VCaP (cell line): ENCODE measurements around the gene PIP4K2B.

Experiments used
- H3K27ac ChIP-seq: fragments of 450-650 bp; 2 replicates; pipeline ENCODE4 v1.5.1; 2017
- TF ChIP-seq, protein P1 (sequence below): fragments of 450-650 bp; conservative IDR thresholded peaks from 2 replicates; pipeline ENCODE4 v1.5.1; 2017; ENCODE audit warnings: mild to moderate bottlenecking, moderate library complexity

PIP4K2B gene

DNA sequence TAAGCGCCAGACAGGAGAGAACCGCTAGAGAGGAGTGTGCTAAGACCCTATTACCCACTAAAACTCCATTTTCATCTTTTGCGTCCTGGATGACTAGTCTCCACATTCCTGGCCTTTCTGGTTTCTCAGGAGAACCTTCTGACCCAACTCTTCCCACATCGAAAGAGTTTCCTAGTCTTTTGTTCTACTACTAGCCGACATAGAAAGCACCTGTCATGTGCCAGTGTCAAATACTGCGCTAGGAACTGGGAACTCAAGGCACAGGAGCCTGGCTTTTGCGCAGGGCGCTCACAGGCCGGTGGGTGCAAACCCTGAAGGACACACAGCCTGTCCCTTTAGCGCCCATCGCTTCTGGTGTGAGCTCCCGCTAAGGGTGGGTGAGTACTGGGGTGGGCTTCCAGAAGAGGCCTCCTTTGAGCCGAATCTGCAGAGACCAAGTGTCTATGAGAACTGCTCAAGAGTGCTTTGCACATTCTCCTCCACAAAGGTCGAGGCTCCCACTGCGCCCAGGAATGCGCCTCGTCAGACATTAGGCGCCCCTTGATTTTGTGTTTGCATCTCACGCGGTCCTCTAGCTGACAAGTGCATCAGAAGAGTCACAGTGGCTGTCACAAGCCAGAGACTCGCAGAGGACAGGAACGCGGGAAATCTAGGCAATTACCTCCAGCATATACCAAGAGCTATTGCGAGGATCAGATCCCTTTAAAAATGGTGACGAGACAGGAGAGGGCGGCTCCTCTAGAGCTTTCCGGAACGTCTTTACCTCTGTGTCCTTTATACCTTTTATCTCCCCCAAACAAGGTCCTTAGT, 48.8 kb downstream of the PIP4K2B start:
- TF ChIP-seq, protein P1, sequence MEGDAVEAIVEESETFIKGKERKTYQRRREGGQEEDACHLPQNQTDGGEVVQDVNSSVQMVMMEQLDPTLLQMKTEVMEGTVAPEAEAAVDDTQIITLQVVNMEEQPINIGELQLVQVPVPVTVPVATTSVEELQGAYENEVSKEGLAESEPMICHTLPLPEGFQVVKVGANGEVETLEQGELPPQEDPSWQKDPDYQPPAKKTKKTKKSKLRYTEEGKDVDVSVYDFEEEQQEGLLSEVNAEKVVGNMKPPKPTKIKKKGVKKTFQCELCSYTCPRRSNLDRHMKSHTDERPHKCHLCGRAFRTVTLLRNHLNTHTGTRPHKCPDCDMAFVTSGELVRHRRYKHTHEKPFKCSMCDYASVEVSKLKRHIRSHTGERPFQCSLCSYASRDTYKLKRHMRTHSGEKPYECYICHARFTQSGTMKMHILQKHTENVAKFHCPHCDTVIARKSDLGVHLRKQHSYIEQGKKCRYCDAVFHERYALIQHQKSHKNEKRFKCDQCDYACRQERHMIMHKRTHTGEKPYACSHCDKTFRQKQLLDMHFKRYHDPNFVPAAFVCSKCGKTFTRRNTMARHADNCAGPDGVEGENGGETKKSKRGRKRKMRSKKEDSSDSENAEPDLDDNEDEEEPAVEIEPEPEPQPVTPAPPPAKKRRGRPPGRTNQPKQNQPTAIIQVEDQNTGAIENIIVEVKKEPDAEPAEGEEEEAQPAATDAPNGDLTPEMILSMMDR = no peak
- peak overlapping the region; percentile 92 for H3K27ac ChIP-seq

DNA sequence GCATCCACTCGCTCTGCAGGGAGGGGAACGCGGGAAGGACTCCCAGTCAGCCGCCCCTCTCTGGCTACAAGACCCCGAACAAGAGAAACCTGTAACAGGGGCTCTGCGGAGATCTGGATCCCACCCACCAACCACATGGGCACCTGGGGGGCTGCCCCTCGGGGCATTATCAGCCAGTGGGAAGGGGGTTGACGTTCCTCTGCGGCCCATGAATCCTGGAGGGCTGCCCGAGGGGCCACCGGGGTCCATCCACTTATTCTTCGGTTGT, 49.4 kb downstream of the PIP4K2B start:
- peak overlapping the region; percentile 92 for H3K27ac ChIP-seq
- TF ChIP-seq, protein P1 = no peak

DNA sequence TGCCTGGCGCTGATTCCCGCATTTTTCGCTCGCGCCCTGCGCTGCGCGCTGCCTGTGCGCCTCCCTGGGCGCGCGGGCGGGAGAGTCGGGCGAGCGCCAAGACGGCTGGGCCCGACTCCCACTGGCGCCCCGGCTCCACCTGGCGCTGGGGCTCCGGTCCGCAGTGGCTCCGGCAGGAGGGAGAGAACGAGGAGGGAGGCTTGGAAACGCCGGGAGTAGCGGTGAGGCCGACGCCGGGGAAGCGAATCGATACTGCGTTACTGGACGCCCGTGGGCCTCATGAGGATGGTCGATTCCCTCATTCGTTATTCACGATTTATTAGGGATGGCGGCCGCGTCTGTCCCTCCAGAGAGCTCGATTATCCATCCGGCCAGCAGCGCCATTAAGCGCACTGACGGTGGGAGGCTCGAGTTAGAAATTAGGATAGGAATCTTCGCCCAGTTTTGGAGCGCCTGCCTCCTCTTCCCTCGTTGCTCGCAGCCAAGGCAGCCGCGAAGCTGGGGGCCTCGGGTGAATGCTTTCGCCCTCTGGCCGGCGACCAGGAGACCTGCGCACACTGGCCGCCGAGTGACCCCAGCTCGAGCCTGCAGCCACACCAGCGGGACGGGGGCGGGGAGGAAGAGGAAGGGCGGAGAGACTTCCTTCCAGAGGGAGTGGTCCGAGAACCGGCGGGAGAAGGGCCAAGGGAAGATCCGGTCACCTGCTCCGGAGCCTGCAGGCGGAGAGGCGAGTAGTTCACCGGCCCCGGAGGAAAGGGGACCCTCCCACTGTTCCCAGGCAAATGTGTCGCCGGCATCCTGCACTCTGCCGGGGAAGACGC, 49.9 kb downstream of the PIP4K2B start:
- H3K27ac ChIP-seq = peak overlapping the region; percentile 92

DNA sequence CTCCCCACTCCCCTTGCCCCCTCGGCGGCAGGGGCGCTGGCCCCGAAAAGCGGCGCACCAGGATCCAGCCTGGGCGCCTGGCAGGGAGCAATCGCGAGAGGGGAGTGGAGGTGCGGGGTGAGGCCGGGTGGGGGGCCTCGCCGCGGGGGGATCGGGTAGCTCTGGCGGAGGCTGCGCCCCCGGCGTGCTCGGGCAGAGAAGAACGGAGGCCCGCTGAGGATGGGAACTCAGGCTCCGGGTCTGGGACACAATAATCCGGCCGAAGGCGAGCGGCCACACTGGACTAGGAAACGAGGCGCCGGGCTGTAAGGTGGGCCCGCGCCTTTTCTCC, 50.5 kb downstream of the PIP4K2B start:
- TF ChIP-seq, protein P1 = no peak
- peak overlapping the region; percentile 92 for H3K27ac ChIP-seq

More for the DNA sequence above, 49.9 kb downstream of the PIP4K2B start:
- TF ChIP-seq, protein P1 = no peak

DNA sequence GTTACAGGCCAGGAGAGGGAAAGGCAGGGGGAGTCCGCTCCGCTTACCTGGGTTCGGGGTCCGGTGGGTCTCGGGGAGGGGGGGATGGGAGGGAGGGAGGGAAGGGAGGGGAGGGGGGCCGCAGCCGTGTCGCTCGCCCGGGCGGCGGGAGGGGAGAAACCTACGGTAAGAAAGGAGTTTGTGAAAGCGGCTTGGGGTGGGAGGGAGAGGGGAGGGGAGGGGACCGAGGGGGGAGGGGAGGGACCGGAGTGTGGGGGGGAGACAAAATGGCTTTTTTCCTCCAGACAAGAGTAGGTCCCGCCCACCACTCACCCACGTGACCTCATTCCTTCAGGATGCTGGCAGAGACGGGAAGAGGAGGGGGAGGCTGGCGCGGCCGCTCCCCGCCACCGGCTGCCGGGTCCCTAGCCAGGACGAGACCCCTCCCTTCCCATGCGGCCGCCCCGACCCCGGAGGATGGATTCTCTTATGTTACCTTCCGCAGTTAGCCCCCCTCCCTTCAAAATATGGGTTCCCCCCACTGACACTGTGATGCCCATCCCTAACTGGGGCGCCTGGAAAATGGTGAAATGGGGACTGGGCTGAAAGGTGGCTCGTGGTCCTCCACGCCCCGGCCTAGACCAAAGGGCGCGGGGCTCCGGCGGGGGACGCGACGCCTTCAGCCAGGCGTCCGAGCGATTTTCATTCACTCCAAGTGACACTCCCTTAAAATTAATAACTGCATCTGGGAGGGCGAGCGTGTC, 51.0 kb downstream of the PIP4K2B start, which contains the start of gene PCGF2:
TSS of gene PCGF2 (minus strand) at position 188 of the 743 bp plus-strand sequence. CDS start 7,934 bp downstream, outside the sequence.
- TF ChIP-seq, protein P1 = no peak
- H3K27ac ChIP-seq = peak within 1 kb of the TSS; percentile 92

DNA sequence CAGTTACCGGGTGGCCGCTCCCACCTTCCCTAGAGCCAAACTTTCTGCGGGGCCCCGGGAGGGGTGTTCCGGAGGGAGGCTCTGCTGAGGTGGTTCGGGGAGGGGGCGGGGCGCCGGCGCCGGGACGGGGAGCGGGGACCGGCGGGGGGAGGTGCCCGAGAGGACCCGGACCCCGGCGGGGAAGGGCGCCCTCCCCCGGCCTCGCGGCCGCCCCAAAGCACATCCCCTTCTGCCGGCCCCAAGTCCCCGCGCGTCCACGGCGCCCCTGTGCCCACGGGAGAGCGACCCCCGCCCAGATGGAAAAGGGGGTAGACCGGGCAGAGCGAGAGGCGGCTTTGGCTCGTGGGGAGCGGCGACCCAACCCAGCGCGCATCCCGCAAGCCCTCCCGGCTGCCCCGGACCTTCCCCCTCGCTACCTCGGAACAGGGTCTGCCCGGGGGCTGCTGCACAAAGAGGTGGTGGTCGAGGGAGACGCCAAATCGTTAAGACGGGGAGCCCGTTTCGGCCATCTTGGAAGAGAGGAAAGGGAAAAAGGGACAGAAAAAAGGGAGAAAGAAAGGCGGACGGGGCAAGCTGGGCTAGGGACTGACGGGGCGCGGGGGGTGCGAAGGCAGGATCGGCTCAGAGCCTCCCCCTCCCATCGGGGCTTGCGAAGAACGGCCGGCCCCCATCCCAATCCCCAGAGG, 51.8 kb downstream of the PIP4K2B start:
- H3K27ac ChIP-seq = peak overlapping the region; percentile 92
- TF ChIP-seq, protein P1 = no peak; the same call in 1 of the 2 replicates
